GM19240 (cell line): ENCODE measurements around the gene LRCH3.
"Not testable (repeated sequence)": the region's sequence is repeated elsewhere in the genome, so short reads cannot be mapped to it uniquely, and the experiment has no call there.

Source experiments
- DNase-seq: peaks from one replicate; pipeline ENCODE4 v3.0.0; 2011; ENCODE audit warnings: low spot score; ENCODE audit not compliant: insufficient read length

Gene LRCH3

GRCh38 chr3:197882586-197882985, 91.5 kb downstream of the LRCH3 start:
- no peak for DNase-seq

- DNase-seq = no peak
Observed at GRCh38 chr3:197883541-197883940, 92.5 kb downstream of the LRCH3 start.

GRCh38 chr3:197884330-197884729, 93.3 kb downstream of the LRCH3 start:
- not testable (repeated sequence) for DNase-seq

- not testable (repeated sequence) for DNase-seq
Observed at GRCh38 chr3:197886052-197886451, 95.0 kb downstream of the LRCH3 start.

DNA sequence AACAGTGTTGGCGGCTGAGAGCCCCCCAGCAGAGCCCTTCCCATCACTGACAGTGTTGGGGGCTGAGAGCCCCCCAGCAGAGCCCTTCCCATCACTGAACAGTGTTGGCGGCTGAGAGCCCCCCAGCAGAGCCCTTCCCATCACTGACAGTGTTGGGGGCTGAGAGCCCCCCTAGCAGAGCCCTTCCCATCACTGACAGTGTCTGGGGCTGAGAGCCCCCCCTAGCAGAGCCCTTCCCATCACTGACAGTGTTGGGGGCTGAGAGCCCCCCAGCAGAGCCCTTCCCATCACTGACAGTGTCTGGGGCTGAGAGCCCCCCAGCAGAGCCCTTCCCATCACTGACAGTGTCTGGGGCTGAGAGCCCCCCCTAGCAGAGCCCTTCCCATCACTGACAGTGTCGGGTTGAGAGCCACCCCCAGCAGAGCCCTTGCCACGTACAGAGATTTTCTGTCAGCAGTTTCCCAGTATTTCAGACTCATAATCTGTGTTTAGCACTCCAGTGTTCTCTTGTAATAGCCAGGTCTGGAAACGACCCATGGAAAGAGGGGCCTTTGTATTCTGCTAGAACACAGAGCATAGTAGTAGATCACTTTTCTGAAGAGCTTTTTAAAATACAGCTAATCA, 96.5 kb downstream of the LRCH3 start:
- not testable (repeated sequence) for DNase-seq

GRCh38 chr3:197888511-197888910, 97.5 kb downstream of the LRCH3 start:
- DNase-seq = no peak

DNA sequence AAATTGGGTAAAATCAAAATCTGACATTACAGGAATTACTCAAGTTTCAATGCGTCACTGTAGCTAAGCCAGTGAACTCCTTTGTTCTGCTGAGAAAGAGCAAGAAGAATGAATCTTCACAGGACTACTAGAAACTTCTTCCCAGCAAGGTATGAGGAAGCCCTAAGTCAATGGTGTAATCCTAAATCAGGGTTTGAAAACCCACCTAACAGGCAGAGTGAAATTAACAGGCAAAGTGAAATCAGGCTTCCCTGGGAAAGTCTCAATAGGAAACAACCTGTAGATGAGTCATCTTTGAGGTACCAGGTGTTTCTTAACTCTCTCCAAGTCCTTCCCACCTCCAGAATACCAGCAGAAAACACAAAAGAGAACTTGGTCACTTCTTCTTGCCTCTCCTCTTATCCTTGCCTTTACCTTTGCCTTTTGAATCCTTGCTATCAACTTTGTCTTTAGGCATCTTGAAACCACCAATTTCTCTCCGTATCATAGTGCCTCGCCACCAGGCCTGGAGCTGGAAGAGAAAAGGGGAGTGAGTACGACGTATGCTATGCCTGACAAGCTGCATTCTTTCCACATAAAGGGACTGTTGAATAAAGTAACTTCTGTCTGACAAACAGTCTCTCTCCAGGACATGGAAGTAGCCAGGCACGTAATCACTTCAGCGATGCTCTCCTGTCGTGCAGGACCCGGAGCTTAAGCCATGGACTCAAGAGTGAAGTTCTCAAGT, 98.3 kb downstream of the LRCH3 start:
- no peak for DNase-seq

DNA sequence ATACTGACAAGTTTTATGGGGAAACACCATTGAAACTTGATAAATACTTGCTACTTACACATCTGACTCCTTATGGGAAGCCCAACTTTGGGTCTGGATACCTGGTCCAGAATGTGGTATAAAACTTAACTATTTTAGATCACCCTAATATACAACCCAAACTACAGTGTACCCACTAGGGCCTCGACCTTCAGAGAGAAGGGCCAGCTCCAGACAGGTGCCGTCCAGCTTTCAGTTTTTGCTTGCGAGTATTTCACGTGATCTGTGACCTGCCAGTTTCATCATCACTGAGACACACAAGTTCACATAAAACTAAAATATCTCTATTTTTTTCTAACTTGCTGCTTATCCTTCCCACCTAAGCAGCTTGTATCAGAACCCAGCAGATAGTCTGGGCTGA, 99.6 kb downstream of the LRCH3 start:
- DNase-seq = no peak

DNA sequence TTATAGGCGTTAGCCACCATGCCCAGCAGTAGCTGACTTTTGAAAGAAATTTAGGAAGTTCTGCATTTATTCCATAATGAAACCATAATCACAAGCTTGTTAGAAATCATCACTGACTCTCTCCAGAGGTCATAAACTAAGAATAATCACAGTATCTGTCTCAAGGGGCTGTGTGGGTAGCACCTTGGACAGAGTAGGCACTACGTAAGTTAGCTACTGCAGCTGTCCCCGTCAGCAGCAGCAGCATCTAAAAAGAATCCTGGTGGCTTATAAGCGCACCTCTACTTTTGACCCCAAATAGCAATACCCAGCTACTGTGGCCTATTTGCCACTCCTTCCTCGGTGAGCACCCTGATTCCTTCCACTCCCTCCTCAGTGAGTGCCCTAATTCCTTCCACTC, 101.1 kb downstream of the LRCH3 start:
- DNase-seq = no peak

DNA sequence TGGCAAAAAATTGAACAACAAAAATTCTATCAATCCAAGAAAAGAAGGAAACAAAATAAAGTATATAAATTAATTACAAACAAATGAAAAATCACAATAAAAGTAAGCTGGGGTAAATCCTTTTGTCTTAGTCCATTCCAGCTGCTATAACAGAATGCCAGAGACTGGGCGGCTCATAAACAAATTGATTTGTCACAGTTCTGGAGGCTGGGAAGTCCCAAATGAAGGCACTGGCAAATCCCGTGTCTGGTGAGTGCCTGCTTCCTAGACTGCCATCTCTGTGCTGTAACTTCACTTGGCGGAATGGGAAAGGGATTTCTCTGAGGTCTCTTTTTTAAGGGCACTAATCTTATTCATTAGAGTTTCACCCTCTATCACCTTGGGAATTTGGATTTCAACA, 105.4 kb downstream of the LRCH3 start:
- DNase-seq = no peak

DNA sequence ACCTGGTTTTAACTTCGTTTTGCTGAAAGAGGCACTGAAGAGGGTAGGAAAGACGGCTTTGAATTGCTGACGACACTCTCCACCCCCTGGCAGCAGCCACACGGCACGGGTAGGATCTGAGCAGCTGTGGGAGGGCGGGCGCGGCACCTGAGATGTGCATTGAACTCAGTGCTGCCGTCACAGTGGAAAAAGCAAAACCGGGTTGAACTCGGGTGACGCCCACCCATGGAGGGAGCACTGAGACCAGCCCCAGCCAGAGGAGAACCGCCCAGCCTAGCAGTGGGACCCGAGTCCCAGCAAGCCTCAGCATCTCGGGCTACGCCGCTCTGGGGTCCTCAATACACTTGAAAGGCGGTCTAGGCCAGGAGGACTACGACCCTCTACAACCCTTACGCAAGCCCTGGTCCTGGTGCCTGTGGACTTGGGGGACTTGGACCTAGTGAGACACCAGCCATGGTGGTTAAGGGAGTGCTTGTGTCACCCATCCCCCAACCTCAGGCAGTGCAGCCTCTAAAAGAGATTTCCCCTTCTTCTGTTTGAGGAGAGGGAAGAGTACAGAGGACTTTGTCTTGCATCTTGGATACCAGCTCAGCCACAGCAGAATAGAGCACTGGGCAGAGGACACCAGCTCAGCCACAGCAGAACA, 108.9 kb downstream of the LRCH3 start:
- no peak for DNase-seq

DNA sequence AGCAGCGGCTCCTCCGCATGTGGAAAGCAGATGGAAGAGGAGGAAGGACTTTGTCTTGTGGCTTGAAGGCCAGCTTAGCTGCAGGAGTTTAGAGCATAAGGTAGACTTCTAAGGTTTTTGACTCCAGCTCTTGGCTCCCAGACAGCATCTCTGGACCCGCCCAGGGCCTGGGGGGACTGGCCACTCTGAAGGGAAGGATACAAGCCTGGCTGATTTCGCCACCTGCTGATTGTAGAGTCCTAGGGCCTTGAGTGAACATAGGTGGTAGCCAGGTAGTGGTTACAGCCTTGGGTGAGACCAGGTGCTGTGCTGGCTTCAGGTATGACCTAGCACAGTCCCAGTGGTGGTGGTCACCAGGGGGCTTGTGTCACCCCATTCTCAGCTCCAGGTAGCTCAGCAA, 110.6 kb downstream of the LRCH3 start:
- DNase-seq = no peak

DNA sequence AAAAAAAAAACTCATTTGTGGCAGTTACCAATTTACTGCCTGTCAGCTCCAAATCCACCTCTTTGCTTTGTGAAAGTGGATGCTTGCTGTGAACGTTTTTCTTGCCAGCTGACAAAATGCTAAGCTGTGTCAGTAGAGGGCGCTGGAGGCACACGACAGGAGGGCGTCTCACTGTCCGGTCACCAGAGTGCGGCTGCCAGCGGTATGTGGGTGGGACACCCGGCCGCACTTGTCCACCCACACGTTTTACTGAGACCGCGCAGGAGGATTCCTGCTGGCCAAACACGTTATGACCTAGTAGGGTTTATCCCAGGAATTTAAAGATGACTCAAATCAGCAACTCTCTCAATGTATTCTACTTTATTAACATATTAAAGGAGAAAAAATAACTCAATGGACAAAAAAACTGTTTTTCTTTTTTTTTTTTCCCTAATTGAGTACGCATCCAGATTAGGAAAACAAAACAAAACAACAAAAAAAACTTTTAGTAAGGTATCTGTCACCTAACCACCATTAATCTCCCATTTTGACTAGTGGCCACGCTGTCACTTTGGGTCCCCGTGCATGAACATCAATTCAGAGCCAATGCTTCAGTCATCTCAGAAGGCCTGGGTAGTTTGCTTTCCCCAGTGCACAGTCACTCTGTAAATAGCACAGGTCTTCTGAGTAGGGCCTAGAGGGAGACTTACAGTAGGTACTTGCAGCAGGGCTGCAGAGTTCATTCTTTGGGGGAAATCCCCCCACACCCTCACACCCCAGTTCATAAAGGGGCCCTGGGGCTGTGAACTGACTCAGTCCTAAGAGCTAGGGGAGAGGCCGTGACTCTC, 115.2 kb downstream of the LRCH3 start:
- peak; percentile 59 for DNase-seq

- no peak for DNase-seq
Observed at GRCh38 chr3:197906850-197907187, 115.8 kb downstream of the LRCH3 start.

GRCh38 chr3:197907196-197907595, 116.1 kb downstream of the LRCH3 start:
- DNase-seq = no peak

DNA sequence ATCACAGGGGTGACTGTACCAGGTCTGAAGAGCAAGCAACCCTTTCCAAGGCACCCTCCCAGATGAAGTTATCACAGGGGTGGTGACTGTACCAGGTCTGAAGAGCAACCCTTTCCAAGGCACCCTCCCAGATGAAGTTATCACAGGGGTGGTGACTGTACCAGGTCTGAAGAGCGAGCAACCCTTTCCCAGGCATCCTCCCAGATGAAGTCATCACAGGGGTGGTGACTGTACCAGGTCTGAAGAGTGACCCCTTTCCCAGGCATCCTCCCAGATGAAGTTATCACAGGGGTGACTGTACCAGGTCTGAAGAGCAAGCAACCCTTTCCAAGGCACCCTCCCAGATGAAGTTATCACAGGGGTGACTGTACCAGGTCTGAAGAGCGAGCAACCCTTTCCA, 117.5 kb downstream of the LRCH3 start:
- not testable (repeated sequence) for DNase-seq

- no peak for DNase-seq
Observed at GRCh38 chr3:197908957-197909701, 118.1 kb downstream of the LRCH3 start.

- DNase-seq = no peak
Observed at GRCh38 chr3:197912741-197913476, 121.9 kb downstream of the LRCH3 start.

- DNase-seq = no peak
Observed at GRCh38 chr3:197913641-197914380, 122.8 kb downstream of the LRCH3 start.
